Natural killer cell (primary cell): ENCODE measurements around the gene PPP2CA. TPM values are rescaled to one million over a fixed set of nuclear protein-coding genes. Genes with fewer than 3 reads are reported as not detected.
A peak's percentile ranks its signal among the peaks of the same experiment; 100 is the strongest.

ENCODE experiments used
- ATAC-seq, 3 donors: fragments of 150-1000 bp in 2 of 3; fragments of 200-7000 bp in 1 of 3; cut with Tn5 transposase; 1 replicate in 1 of 3; 2 replicates in 2 of 3; pipeline ENCODE4 v1.10.0; 2021; ENCODE audit warnings: mild to moderate bottlenecking in 2 of 3, moderate library complexity in 2 of 3
- DNase-seq, 2 donors: peaks; one replicate each; pipeline versions ENCODE4 v3.0.0 to v3.0.0-alpha.2; 2013 to 2021; ENCODE audit warnings: mixed read lengths in 1 of 2
- H3K27ac ChIP-seq: one replicate; pipeline ENCODE4 v1.5.1; 2013; ENCODE audit warnings: mild to moderate bottlenecking, low read length
- H3K27me3 ChIP-seq: one replicate; pipeline ENCODE4 v1.6.1; 2013; ENCODE audit warnings: low read length; ENCODE audit not compliant: control insufficient read depth, insufficient read depth
- H3K36me3 ChIP-seq: one replicate; pipeline ENCODE4 v1.6.1; 2013; ENCODE audit warnings: low read length; ENCODE audit not compliant: control insufficient read depth, insufficient read depth
- H3K4me1 ChIP-seq: one replicate; pipeline ENCODE4 v1.6.1; 2013; ENCODE audit warnings: low read length; ENCODE audit not compliant: control insufficient read depth, insufficient read depth
- H3K4me3 ChIP-seq: one replicate; pipeline ENCODE4 v1.5.1; 2013; ENCODE audit warnings: low read length
- H3K9me3 ChIP-seq: one replicate; pipeline ENCODE4 v1.6.1; 2013; ENCODE audit warnings: low read length; ENCODE audit not compliant: control insufficient read depth, insufficient read depth
- H3K27ac Mint-ChIP-seq, 2 donors: one replicate each; pipeline ENCODE4 v1.8.0; 2022; ENCODE audit warnings: mild to moderate bottlenecking in 2 of 2, mixed read lengths in 2 of 2, moderate library complexity in 1 of 2
- H3K27me3 Mint-ChIP-seq, 2 donors: one replicate each; pipeline ENCODE4 v1.8.0; 2022; ENCODE audit warnings: low read depth in 2 of 2, mixed read lengths in 2 of 2
- H3K36me3 Mint-ChIP-seq: one replicate; pipeline ENCODE4 v1.8.0; 2022; ENCODE audit warnings: mixed read lengths
- H3K4me1 Mint-ChIP-seq, 2 donors: one replicate each; pipeline ENCODE4 v1.8.0; 2022; ENCODE audit warnings: mixed read lengths in 2 of 2
- H3K4me3 Mint-ChIP-seq: one replicate; pipeline ENCODE4 v1.8.0; 2022; ENCODE audit warnings: mild to moderate bottlenecking, moderate library complexity, mixed read lengths
- H3K9me3 Mint-ChIP-seq, 2 donors: one replicate each; pipeline ENCODE4 v1.8.0; 2022; ENCODE audit warnings: mixed read lengths in 2 of 2
- CTCF ChIP-seq: fragments of 200-600 bp; IDR thresholded peaks from one replicate; pipeline ENCODE4 v1.8.0; 2022; ENCODE audit warnings: antibody characterized with exemption
- WGBS: methylation state at CpG from one replicate; pipeline ENCODE4 v1.1.7; 2013; ENCODE audit warnings: missing lambda C conversion rate; ENCODE audit not compliant: insufficient coverage; 5-methylcytosine and 5-hydroxymethylcytosine counted together
- intact Hi-C: fragments of 100-400 bp; cut with micrococcal nuclease; formaldehyde crosslinking; loops from one replicate; pipeline ENCODE4 v1.14.2; 2022
- total RNA-seq, 4 donors: library from RNA; stranded (reverse); fragments of 120-200 nt in 1 of 4; gene quantifications; one replicate each; pipeline versions ENCODE4 v1.2.3 to v1.2.4, GENCODE V29; 2013 to 2022

PPP2CA gene
- total RNA-seq, 3 donors from 2014 or later (not counting 1 experiment from before 2014, with no cell fraction given): 188 to 205 (median 191) TPM

GRCh38 chr5:134171972-134172371 is 53.9 kb downstream of the PPP2CA start:
- Mint-ChIP-seq H3K9me3 (no peaks in the 10 kb centered on the region), H3K4me3 (no peak overlapping the region), H3K27ac (peak overlapping the region; percentile 19 to 32), H3K4me1 (peaks cover 49 to 52% of the 10 kb centered on the region in 2 donors), H3K27me3 (no peaks in the 10 kb centered on the region), H3K36me3 (peaks cover 7% of the 10 kb centered on the region)
- H3K4me1 ChIP-seq: peaks cover 4% of the 10 kb centered on the region
- H3K4me3 ChIP-seq: no peak overlapping the region
- ATAC-seq: no peak
- DNase-seq: no peak
- WGBS: 96% methylated on average over 4 of the region's 4 CpGs
- no peaks in the 10 kb centered on the region for H3K9me3 ChIP-seq
- intact Hi-C loops: no loop called here
- TF ChIP-seq CTCF: no peak
- H3K27me3 ChIP-seq: no peaks in the 10 kb centered on the region
- H3K27ac ChIP-seq: no peak overlapping the region
- peaks cover 50% of the 10 kb centered on the region for H3K36me3 ChIP-seq

GRCh38 chr5:134162592-134162991 is 63.3 kb downstream of the PPP2CA start:
- Histone ChIP-seq H3K4me1 (no peaks in the 10 kb centered on the region), H3K36me3 (peaks cover 71% of the 10 kb centered on the region), H3K4me3 (no peak overlapping the region), H3K27ac (no peak overlapping the region), H3K27me3 (no peaks in the 10 kb centered on the region), H3K9me3 (no peaks in the 10 kb centered on the region)
- no peak for DNase-seq
- TF ChIP-seq CTCF: no peak
- intact Hi-C loops: no loop called here
- Mint-ChIP-seq H3K4me3 (no peak overlapping the region), H3K9me3 (no peaks in the 10 kb centered on the region), H3K36me3 (peaks cover 31% of the 10 kb centered on the region), H3K27me3 (no peaks in the 10 kb centered on the region), H3K27ac (no peak overlapping the region), H3K4me1 (peaks cover 24 to 36% of the 10 kb centered on the region in 2 donors)
- 100% methylated on average over 3 of the region's 5 CpGs for whole genome bisulfite sequencing
- ATAC-seq: no peak

GRCh38 chr5:134161513-134162395 is 64.1 kb downstream of the PPP2CA start:
- H3K4me1 Mint-ChIP-seq: peaks cover 18 to 36% of the 10 kb centered on the region in 2 donors
- H3K27me3 ChIP-seq: no peaks in the 10 kb centered on the region
- WGBS: 95% methylated on average over 5 of the region's 6 CpGs
- DNase-seq: no peak
- no peak for ATAC-seq
- intact Hi-C loops: no loop called here
- H3K36me3 ChIP-seq: peaks cover 71% of the 10 kb centered on the region
- no peaks in the 10 kb centered on the region for H3K27me3 Mint-ChIP-seq
- H3K27ac ChIP-seq: no peak overlapping the region
- H3K4me1 ChIP-seq: no peaks in the 10 kb centered on the region
- H3K9me3 ChIP-seq: no peaks in the 10 kb centered on the region
- H3K27ac Mint-ChIP-seq: no peak overlapping the region
- H3K9me3 Mint-ChIP-seq: no peaks in the 10 kb centered on the region
- TF ChIP-seq CTCF: no peak
- H3K4me3 Mint-ChIP-seq: no peak overlapping the region
- no peak overlapping the region for H3K4me3 ChIP-seq
- peaks cover 32% of the 10 kb centered on the region for H3K36me3 Mint-ChIP-seq
